NB4 (cell line): ENCODE data around the gene TMPRSS6.

ENCODE experiments used
- CTCF ChIP-seq: IDR thresholded peaks from one replicate; pipeline ENCODE4 v1.5.1; 2012; ENCODE audit warnings: low read depth, low read length
- MYC ChIP-seq: IDR thresholded peaks from 2 replicates; pipeline ENCODE4 v1.6.1; 2011; ENCODE audit warnings: low read depth, low read length
- POLR2A ChIP-seq: IDR thresholded peaks from 2 replicates; pipeline ENCODE4 v1.6.1; 2011; ENCODE audit warnings: mild to moderate bottlenecking; ENCODE audit not compliant: insufficient read length; ENCODE audit errors: extremely low read depth

- TF ChIP-seq POLR2A (no peak), CTCF (no peak), MYC (no peak)
Observed at GRCh38 chr22:37120569-37121340, 11.2 kb upstream of the TMPRSS6 start.
